Measurements from ENCODE around the gene SLC39A3.
A peak's percentile ranks its signal among the peaks of the same experiment; 100 is the strongest.

The SLC39A3 gene, protein sequence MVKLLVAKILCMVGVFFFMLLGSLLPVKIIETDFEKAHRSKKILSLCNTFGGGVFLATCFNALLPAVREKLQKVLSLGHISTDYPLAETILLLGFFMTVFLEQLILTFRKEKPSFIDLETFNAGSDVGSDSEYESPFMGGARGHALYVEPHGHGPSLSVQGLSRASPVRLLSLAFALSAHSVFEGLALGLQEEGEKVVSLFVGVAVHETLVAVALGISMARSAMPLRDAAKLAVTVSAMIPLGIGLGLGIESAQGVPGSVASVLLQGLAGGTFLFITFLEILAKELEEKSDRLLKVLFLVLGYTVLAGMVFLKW

DNA sequence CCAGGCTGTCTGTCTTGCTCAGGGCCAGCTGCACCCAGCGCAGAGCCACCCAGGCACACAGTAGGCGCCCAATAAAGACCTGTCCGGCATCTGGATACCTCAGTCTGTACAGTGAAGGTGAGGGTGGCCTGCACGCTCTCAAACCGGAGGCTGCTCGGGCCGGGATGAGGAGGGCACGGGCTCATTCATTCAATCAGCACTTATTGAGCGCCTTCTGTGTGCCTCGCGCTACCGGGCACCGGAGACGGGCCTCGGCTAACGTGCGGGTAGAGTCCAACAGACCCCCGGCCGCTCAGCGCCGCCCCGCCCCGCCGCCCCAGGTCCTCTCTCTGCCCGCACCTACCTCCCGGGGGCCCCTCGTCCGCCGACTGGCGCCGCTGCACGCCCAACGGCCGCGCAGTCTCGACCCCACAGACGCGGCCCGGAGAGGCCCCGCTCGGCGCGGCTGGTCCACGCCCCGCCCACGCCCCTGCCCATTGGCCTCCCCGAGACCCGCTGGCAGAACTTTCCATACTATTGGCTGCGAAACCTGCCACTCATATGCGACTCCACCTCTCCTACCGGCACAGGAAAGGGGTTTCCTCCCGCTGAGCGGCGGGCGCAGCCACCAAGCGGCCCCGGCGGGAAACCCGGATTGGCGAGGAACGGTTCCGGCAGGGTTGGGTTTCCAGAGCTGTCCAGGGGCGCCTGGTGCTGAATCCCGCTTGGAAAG is at the start of gene SLC39A3:
SLC39A3 (minus strand) TSS at position 416 of the 712 bp plus-strand sequence. CDS start 2,760 bp downstream, outside the sequence.
- peak; percentile 98 for DNase-seq (ENCODE audit: extremely low read depth in 1 of 2, low read depth in 1 of 2)

DNA sequence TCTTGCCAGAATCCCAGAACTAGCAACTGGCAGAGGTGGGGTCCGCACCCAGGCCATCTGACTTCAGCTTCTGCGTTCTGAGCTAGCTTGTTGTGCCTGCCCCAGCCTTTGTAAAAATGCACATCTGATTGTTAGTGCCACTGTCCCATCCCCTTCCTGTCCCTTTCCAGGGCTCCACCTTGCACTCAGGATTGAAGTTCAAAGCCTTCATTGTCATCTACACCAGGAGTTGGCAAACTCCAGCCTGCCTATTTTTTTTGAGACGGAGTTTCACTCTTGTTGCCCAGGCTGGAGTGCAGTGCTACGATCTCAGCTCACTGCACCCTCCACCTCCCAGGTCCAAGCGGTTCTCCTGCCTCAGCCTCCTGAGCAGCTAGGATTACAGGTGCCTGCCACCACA is 48.4 kb upstream of the SLC39A3 start:
- no peak for DNase-seq (ENCODE audit: extremely low read depth in 1 of 2, low read depth in 1 of 2)

DNA sequence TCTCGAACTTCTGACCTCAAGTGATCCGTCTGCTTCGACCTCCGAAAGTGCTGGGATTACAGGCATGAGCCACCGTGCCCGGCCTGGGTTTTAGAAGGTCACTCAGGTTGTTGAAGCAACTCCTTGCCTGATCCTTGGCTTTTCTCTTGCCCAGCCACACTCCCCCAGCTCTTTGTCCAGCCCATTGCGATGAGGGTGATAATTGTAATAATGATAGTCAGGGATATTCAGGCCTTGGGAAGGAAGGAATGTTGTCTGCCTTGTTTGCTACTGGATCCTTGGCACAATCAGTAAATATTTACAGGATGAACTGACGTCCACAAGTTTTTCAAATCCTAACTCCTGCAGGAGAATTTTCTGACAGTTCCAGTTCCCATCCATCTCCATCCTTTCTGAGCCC is 47.3 kb upstream of the SLC39A3 start:
- DNase-seq (ENCODE audit: extremely low read depth in 1 of 2, low read depth in 1 of 2): no peak

DNA sequence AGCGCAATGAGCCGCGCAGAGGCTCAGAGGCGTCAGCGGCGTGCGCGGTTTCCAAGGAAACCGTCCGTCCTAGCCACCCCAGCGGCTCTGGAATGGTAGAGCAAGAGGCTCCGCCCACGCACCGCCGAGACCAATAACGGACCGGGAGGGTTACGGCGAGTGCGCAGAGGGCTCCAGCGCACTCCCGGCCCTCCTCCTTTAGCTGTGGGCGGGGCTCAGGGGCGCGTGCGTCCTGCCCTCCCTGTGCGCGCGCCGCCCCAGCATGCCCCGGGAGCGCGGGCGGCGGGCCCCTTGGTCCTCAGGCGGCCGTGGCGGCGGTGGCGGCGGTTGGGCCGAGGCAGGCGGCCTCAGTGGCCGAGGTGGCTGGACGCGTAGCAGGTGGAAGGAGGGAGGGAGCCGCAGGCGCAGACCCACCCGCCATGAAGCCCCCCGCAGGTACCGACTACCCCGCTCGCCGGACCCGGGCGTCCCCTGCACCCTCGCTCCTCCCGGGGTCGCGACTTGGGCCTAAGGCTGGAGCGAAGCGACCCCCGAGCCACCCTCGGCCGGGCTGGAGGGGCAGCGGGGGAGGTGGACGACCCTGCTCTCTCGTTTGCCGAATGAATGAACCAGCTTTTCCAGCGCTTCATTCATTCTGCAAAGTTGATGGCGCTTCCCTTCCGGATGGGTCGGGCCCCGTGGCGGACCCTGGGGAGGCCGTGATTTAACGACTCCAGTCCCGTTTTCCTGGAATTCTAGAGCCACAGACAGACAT is 45.6 kb upstream of the SLC39A3 start, which contains the start of gene THOP1:
THOP1 (plus strand) TSS at position 260 of the 754 bp plus-strand sequence; CDS start at position 420, 160 bp downstream.
- DNase-seq (ENCODE audit: extremely low read depth in 1 of 2, low read depth in 1 of 2): peak; percentile 94 to 98

DNA sequence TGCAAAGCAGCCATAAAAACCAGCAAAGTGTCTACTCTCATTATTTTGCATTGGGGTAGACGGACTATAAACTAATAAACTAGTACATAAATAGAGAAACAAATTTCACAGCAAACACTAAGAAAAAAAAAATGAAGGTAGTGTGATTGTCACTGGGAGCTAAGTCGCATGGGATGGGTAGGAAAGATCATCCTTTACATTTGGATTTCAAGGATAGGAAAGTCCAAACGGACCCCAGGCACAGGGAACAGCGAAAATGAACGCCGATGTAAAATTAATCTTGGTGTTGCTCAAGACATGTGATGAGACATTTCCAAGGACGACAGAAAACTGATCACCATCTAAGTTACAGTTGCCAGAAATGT is 43.9 kb upstream of the SLC39A3 start:
- DNase-seq (ENCODE audit: extremely low read depth in 1 of 2, low read depth in 1 of 2): no peak

DNA sequence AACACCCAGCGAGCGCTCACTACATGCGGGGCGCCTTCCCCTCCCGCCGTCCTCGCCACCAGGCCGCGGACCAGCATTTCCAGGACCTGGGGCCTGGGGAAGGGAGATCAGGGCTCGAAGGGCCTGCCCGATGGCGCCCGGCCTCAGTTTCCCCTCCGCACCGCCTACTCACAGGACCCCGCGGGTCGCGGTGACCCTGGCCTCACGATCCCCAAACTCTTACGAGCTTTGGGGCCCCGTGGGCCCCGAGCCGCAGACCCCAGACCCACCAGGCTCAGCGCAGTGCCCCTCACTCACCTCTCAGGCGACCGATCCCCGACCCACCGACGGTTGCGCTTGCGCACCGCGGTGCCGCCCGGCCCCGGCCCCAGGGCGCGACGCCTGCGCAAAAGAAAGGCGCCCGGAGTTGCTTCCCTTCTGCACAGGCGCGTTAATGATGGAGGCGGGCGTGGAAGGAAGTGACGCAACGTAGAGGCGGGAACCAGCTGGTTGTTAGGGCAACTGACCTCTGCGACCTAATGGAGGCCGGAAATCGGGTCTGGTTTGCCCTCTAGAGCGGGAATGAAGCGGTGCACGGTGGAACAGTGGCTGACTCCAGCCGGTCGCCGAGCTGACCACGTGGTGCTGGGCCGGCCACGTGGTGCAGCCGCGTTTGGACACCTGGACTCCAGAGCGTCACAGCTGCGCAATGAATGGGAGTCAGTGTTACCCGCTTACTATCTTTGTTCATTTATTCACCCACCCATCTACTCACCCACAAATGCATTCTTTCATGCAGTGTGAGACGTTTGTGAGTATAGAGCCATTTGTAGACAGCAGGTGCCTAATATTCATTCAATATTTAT is 43.3 kb upstream of the SLC39A3 start, which contains the start of gene SGTA:
SGTA (minus strand) TSS at position 338 of the 845 bp plus-strand sequence. CDS start 14,205 bp downstream, outside the sequence.
- peak; percentile 89 to 90 for DNase-seq (ENCODE audit: extremely low read depth in 1 of 2, low read depth in 1 of 2)

DNA sequence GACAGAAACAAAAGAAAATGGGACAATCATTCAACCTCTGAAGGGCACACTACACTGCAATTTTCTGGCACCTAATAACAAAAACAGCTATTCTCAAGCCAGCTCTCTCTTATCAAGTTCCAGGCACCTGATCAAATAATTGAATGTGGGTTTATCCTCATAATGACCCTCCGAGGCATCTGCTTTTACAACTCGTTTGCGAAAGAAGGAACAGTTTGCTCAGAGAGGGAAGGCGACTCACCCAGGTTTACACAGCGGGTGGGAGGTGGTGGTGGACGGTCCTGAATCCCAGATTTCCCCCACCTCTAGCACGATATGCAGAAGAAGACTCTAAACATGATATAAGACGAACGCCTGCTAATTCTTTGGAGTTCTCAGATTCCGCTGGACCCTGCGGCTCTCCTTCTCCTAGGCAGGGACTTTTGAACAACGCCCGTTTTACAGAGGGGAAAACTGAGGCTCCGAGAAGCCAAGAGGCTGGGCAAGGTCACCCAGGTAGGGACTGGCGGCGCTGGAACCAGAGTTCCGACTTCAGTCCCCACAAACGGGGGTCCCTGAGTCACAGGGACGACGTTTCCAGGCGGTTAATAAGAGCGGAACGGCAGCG is 42.6 kb upstream of the SLC39A3 start:
- DNase-seq (ENCODE audit: extremely low read depth in 1 of 2, low read depth in 1 of 2): no peak

DNA sequence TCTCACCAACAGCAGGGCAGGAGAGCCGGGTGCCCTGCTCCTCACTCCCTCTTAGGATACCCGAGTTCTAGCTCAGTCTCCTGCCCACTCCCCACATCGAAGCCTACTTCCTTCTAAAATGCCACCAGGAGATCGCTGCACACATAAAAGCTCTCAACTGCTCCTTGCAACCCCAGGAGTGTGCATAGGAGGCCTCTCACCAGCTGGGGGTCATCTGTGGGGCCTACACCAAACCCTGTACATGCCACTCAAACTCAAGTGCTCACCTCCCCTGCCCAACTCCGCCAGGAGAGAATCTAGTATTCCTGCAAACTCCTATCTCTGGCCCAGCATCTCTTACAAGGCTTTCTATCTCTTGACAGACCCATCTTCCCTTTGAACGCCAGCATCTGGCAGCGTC is 40.5 kb upstream of the SLC39A3 start:
- no peak for DNase-seq (ENCODE audit: extremely low read depth in 1 of 2, low read depth in 1 of 2)

DNA sequence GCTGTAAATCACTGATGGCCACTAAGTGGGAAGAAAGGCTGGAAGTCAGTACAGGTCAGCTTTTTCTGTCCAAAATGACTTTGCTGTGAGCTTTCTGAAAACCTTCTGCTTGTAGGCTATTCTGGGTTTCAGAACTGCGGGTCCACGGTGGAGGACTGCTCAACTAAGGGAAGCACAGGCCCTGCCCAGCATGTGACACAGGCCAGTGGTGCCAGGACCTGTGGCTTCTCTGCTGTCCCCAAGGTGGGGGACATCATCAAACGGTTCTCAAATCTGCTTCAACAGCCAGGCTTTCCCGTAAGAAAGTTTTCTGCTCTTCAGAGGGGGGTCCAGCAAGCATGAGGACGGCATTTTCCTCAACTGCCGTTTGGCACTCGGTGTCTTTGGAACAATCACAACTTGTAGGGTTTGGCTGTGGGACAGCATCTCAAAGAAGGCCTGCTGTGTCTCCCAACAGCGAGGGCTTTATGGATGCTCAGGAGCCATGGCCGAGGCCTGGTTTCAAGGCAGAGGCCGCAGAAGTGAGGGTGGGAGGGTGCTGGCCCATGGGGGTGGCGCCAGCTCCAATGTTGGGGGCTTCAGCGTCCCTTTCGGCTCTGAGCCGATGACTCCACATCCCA is 39.4 kb upstream of the SLC39A3 start:
- DNase-seq (ENCODE audit: extremely low read depth in 1 of 2, low read depth in 1 of 2): no peak

DNA sequence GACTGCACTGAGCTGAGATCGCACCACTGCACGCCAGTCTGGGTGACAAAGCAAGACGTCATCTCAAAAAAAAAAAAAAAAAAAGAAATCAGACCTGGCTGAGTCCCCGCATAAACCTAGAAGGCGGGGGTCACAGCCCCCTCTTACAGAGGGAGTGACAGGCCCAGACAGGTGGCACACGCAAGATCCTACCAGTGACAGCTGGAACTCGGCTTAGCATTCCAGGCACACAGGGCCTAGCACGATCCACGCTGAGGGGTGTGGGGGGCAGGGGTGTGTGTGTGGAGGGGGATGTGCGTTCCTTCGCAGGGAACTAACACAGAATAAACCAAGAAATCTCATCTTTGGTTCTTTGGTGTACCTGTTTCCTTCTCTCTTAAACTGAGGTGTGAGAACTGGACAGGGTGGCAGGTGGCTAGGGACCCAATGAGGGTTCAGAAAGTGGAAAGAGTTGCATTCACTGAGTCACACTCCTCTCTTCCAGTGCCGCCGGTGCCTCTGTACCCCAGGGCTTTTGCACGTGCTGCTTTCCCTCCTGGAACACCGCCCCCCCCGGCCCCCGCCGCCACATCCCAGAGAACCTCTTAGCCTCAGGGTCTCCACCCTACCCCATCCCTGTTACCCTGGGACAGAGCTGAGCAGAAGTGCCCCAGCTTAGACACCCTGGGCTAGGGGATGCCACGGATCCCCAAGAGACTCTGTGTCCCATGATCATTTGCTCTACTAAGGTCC is 38.3 kb upstream of the SLC39A3 start:
- no peak for DNase-seq (ENCODE audit: extremely low read depth in 1 of 2, low read depth in 1 of 2)

DNA sequence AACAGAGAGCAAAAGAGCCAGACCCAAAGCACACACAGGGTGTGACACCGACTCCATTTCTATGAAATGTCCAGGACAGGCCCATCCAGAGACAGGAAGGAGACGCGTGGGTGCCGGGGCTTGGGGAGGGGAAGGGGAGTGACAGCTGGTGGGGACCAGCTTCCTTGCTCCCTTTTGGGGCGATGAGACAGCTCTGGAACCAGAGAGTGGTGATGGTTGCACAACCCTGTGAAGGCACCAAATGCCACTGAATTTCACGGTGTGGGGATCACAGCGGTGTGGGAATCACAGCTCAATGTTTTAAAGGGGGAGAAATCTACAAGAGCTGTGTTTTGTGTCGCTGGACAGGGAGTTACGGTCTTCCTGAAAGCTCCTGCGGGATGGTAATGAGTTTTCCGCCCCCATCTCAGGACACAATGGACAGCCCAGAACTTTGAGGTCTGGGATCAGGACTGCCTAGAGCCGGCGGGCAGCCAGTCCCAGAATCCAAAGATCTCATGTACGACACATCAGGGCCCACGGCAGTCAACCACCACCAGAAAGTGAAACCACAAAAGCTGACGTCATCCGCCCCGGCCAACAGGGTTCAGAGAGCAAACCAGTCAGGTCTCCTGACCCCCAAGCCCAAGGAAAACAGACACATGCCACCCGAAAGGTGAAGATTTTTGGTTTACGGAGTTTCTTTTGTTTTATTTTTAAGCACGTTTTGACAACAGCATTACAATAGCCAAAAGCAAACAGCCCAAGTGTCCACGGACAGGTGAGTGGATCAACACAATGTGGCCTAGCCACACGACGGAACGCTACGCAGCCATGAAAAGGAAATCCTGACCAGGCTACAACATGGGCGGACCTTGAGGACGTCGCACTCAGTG is 36.0 kb upstream of the SLC39A3 start:
- DNase-seq (ENCODE audit: extremely low read depth in 1 of 2, low read depth in 1 of 2): peak; percentile 49

DNA sequence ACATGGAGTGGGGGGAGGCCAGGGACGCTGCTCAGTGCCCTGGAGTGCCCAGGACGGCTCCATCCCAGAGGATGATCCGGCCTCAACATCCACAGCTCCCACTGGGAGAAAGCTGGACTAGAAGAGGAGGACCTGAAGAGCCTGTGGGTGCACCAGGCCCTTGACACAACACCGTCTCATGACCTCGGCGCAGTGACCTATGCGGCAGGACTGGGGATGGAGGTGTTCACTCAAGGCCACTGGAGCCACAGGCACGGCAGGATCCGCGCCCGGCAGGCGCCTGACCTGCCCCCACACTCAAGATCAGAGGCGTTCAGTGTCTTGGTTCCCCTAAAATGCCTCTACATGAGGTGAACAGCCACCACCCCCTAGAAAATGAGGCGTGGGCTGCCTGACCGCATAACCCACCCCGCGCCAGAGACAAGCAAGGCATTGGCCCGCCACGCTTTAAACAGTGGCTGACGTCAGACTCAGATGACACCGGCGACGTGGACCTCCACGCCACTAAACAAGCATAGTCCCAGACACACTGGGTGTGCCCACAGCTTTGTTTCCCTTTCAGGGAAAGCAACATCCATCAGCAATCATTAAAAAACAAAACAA is 35.2 kb upstream of the SLC39A3 start:
- no peak for DNase-seq (ENCODE audit: extremely low read depth in 1 of 2, low read depth in 1 of 2)

DNA sequence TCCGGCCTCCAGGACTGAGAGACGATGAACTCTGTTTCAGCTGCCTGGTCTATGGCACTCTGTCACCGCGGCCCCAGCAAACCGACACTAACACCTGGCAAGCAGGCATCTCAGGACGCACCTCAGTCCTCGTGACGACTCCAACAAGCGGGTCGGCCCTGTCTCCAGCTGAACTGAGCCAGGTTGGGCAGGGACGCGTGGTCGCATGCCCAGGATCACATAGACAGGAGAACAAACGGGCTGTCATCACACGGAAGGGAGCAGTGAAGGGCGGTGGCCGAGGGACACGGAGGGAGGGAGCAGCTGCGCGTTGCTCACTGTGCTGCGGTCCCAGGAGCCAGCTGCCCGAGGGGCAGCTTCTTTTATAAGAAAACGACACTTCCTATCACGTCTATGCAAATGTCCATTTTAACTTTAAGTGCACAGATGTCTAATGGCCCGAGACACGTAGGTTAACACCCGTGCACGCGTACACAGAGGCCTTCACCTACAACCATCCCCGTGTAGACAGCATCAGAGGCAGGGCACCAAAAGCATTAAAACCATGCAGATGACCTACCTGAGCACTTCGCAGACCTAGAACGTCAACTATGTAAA is 34.4 kb upstream of the SLC39A3 start:
- no peak for DNase-seq (ENCODE audit: extremely low read depth in 1 of 2, low read depth in 1 of 2)

DNA sequence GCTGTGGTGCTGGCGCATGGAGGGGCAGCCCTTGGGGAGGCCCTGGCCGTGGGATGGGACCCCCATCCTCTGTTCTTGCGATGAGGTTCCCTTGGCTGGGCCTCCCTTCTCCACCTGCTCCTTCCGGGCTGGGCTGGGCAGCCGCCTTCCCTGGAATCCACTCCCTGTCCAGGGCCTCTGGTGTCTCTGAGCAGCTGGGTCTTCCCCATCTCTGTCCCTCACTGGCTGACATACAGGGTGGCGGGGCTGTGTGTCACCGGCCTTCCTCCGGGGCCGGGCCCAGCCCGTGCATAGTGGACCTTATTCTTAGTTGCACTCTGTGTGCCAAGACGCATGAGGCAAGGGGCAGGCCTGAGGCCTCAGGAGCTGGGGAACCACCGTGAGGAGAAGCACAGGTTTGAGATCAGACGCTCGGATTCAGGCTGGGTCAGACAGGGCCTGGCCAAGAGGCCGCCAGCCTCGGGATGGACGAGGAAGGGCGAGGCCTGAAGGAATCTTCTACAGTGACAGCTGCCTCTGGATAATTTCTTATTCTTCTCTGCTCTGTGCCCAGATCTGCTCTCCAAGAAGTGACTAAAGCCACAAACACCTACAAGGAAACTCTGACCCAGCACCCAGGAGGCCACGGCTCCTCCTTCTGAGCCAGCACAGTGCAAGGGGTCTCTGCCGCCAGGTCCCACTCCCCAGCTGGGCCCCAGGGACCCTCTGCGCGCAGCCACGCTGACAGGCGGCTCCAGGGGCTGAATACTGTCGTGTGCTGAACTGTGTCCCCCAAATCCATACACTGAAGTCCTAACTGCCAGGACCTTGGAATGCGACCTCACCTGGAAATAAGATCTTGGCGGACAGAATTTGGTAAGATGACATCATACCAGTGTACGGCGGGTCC is 32.2 kb upstream of the SLC39A3 start:
- no peak for DNase-seq (ENCODE audit: extremely low read depth in 1 of 2, low read depth in 1 of 2)

DNA sequence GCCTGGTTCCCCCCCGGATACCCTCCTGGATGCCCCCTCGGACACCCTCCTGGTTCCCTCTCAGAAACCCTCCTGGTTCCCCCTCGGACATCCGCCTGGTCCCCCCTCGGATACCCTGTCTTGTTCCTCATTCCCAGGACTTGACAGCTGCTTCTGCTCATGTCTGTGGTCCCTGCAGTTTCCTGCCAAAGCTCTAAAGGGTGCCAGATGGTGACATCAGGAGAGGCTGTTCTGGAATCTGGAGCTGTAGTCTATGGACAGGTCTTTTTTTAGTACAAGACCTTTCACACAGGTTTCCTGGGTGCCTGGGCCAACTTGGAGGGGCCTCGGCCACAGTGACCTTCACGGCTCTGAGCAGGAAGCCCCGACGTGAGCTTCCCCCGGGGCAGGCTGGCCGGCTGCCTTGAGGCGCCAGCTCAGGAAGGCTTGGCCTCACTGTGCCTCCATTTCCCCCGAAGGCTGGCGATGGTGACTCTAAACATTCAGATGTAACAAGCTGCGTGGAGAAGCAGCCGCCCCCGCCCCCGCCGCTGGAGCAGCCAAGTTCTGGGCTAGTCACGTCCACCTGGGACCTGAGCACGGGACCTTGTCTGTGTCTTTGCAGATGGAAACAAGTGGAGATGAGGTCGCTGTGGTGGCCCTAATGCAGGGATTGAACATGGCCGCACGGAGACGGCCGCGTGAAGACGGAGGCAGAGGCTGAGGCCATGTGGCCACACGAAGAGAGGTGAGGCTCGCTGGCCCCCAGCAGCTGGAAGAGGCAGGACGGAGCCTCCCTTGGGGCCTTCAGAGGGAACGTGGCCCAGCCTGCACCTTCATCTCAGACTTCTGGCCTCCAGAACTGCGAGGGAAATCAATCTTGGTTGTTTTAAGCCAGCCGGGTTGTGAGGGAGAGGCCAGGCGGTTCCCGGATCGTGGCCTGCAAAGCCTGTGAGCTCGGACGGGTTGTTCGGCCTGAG is 30.5 kb upstream of the SLC39A3 start:
- no peak for DNase-seq (ENCODE audit: extremely low read depth in 1 of 2, low read depth in 1 of 2)

Measured in activated CD8-positive, alpha-beta memory T cell treated with anti-CD3 and anti-CD28 coated beads for 1 hour (primary cell).